C4-2B (cell line): ENCODE measurements around the gene PSEN1.

ENCODE experiments used
- H3K27ac ChIP-seq: fragments of 450-650 bp; 2 replicates; pipeline ENCODE4 v1.5.1; 2017
- CTCF ChIP-seq: fragments of 450-650 bp; conservative IDR thresholded peaks from 2 replicates; pipeline ENCODE4 v1.5.1; 2017; ENCODE audit warnings: mild to moderate bottlenecking
- ZFX ChIP-seq: fragments of 450-650 bp; IDR thresholded peaks from 2 replicates; pipeline ENCODE4 v1.6.1; 2017

The PSEN1 gene

GRCh38 chr14:73251516-73252215 is 115.4 kb downstream of the PSEN1 start:
- TF ChIP-seq ZFX, result no peak
- no peak for TF ChIP-seq CTCF
- H3K27ac ChIP-seq, result no peak overlapping the region

GRCh38 chr14:73252491-73253322 is 116.4 kb downstream of the PSEN1 start:
- no peak overlapping the region for H3K27ac ChIP-seq
- TF ChIP-seq CTCF, result no peak
- no peak for TF ChIP-seq ZFX

- TF ChIP-seq ZFX (no peak), CTCF (no peak)
These were observed 117.0 kb downstream of the PSEN1 start for GRCh38 chr14:73253323-73253610.

GRCh38 chr14:73253721-73254120 is 117.4 kb downstream of the PSEN1 start:
- no peak for TF ChIP-seq CTCF
- TF ChIP-seq ZFX, result no peak
- no peak overlapping the region for H3K27ac ChIP-seq

More at GRCh38 chr14:73253323-73253610, 117.0 kb downstream of the PSEN1 start:
- no peak overlapping the region for H3K27ac ChIP-seq

GRCh38 chr14:73254247-73255004 is 118.1 kb downstream of the PSEN1 start:
- TF ChIP-seq ZFX (no peak), CTCF (no peak)
- H3K27ac ChIP-seq, result no peak overlapping the region

GRCh38 chr14:73255005-73255400 is 118.7 kb downstream of the PSEN1 start:
- no peak overlapping the region for H3K27ac ChIP-seq
- TF ChIP-seq CTCF (no peak), ZFX (no peak)
